CD4-positive, alpha-beta T cell (primary cell): ENCODE results near the gene GHRHR. TPM values are rescaled to one million over a fixed set of nuclear protein-coding genes. Genes with fewer than 3 reads are reported as not detected.

ENCODE experiments used
- ATAC-seq: fragments of 200-7000 bp; cut with Tn5 transposase; one replicate; pipeline ENCODE4 v1.10.0; 2022; ENCODE audit warnings: mild to moderate bottlenecking; ENCODE audit not compliant: poor library complexity
- CTCF ChIA-PET: fragments of 350-600 bp; sonication (Branson Sonifier 250); formaldehyde crosslinking; loops from one replicate; lab custom pipeline; 2021; ENCODE audit warnings: antibody characterized with exemption, inconsistent platforms; lab: Charles Lee
- POLR2A ChIA-PET: fragments of 350-600 bp; sonication (Branson Sonifier 250); formaldehyde crosslinking; loops from one replicate; lab custom pipeline; 2021; ENCODE audit warnings: antibody characterized with exemption, inconsistent platforms; lab: Charles Lee
- DNase-seq, 14 experiments: peaks; one replicate each; pipeline ENCODE4 v3.0.0-alpha.2; 2013 to 2020; ENCODE audit warnings: mixed read lengths in 2 of 14
- H3K27ac ChIP-seq, 2 donors: one replicate each; pipeline versions ENCODE4 v1.5.1 to v1.7.0; 2013; ENCODE audit warnings: low read length in 2 of 2, low read depth in 1 of 2, mild to moderate bottlenecking in 1 of 2
- H3K27me3 ChIP-seq, 2 experiments: 1 replicate in 1 of 2; 2 replicates in 1 of 2; pipeline versions ENCODE4 v1.6.1 to v1.7.0; 2013; ENCODE audit warnings: low read length in 2 of 2, control low read depth in 1 of 2, mild to moderate bottlenecking in 1 of 2, moderate library complexity in 1 of 2; ENCODE audit not compliant: insufficient read depth in 2 of 2, control insufficient read depth in 1 of 2
- H3K36me3 ChIP-seq: one replicate; pipeline ENCODE4 v1.6.1; 2013; ENCODE audit warnings: low read length, control low read depth; ENCODE audit not compliant: insufficient read depth
- H3K4me1 ChIP-seq: one replicate; pipeline ENCODE4 v1.6.1; 2013; ENCODE audit warnings: low read length, control low read depth; ENCODE audit not compliant: insufficient read depth
- H3K4me3 ChIP-seq: one replicate; pipeline ENCODE4 v1.5.1; 2013; ENCODE audit warnings: mild to moderate bottlenecking, low read length, moderate library complexity
- H3K9me3 ChIP-seq, 2 experiments: 1 replicate in 1 of 2; 2 replicates in 1 of 2; pipeline versions ENCODE4 v1.6.1 to v1.7.0; 2013; ENCODE audit warnings: low read length in 2 of 2, mild to moderate bottlenecking in 2 of 2, control low read depth in 1 of 2, moderate library complexity in 1 of 2; ENCODE audit not compliant: control insufficient read depth in 1 of 2, insufficient read depth in 1 of 2
- H3K27ac Mint-ChIP-seq: one replicate; pipeline ENCODE4 v1.8.0; 2020; ENCODE audit warnings: mixed read lengths
- H3K27me3 Mint-ChIP-seq: one replicate; pipeline ENCODE4 v1.8.0; 2021; ENCODE audit warnings: mixed read lengths
- H3K36me3 Mint-ChIP-seq: one replicate; pipeline ENCODE4 v1.8.0; 2021; ENCODE audit warnings: low read depth, mixed read lengths
- H3K4me1 Mint-ChIP-seq: one replicate; pipeline ENCODE4 v1.8.0; 2021; ENCODE audit warnings: low read depth, mixed read lengths
- H3K4me3 Mint-ChIP-seq: one replicate; pipeline ENCODE4 v1.8.0; 2020; ENCODE audit warnings: mild to moderate bottlenecking, mixed read lengths
- H3K9me3 Mint-ChIP-seq: one replicate; pipeline ENCODE4 v1.8.0; 2020; ENCODE audit warnings: mixed read lengths
- intact Hi-C, 2 experiments: fragments of 100-400 bp; cut with DNase I in 1 of 2; cut with micrococcal nuclease in 1 of 2; formaldehyde crosslinking; loops; one replicate each; pipeline versions ENCODE4 v1.15.1 to v1.9.0; 2023 to 2025; cut with DNase I, micrococcal nuclease
- total RNA-seq, 174 experiments: library from RNA in 2 of 174; stranded (reverse) in 2 of 174; gene quantifications; one replicate each; pipeline ENCODE4 v1.2.3 and lab custom pipeline; 2021 to 2026
- TF ChIP-seq, protein P1 (sequence below): fragments of 200-600 bp; IDR thresholded peaks from one replicate; pipeline ENCODE4 v1.8.0; 2022; ENCODE audit warnings: antibody characterized with exemption, mild to moderate bottlenecking

GHRHR gene
- total RNA-seq, 2 experiments from 2014 or later: not detected

DNA sequence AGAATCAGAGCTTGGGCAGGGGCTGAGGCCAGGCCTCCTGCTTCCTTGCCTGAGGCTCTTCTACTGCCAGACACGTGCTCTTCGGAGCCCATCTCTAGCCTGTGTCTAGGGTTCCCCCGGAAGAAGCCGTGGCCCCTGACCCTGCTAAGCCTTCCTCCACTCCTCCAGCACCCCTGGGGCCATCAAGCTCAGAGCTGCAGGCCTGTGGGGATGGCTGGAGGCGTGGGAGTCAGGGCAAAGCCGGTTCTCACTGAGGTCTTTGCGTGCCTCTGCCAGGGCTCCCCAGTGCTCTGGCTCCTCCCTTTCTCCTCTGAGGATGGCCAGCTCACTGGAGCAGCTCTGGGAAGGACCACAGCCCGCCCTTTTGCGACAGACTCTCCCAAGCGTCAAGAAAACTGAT is 34.4 kb downstream of the GHRHR start:
- intact Hi-C loops: no loop called here
- Mint-ChIP-seq H3K27ac (no peak overlapping the region), H3K27me3 (no peaks in the 10 kb centered on the region), H3K9me3 (no peaks in the 10 kb centered on the region), H3K36me3 (no peaks in the 10 kb centered on the region), H3K4me1 (no peaks in the 10 kb centered on the region), H3K4me3 (no peak overlapping the region)
- Histone ChIP-seq H3K9me3 (peaks cover 0 to 15% of the 10 kb centered on the region in 2 experiments), H3K27me3 (no peaks in the 10 kb centered on the region), H3K4me3 (no peak overlapping the region), H3K4me1 (no peaks in the 10 kb centered on the region), H3K27ac (no peak overlapping the region), H3K36me3 (no peaks in the 10 kb centered on the region)
- ATAC-seq (no peak), DNase-seq (no peak)
- POLR2A ChIA-PET: no interaction called here
- TF ChIP-seq, protein P1, sequence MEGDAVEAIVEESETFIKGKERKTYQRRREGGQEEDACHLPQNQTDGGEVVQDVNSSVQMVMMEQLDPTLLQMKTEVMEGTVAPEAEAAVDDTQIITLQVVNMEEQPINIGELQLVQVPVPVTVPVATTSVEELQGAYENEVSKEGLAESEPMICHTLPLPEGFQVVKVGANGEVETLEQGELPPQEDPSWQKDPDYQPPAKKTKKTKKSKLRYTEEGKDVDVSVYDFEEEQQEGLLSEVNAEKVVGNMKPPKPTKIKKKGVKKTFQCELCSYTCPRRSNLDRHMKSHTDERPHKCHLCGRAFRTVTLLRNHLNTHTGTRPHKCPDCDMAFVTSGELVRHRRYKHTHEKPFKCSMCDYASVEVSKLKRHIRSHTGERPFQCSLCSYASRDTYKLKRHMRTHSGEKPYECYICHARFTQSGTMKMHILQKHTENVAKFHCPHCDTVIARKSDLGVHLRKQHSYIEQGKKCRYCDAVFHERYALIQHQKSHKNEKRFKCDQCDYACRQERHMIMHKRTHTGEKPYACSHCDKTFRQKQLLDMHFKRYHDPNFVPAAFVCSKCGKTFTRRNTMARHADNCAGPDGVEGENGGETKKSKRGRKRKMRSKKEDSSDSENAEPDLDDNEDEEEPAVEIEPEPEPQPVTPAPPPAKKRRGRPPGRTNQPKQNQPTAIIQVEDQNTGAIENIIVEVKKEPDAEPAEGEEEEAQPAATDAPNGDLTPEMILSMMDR: no peak
- CTCF ChIA-PET: interaction anchor here (1.4 kb wide), 1 partner anchor 15 kb away, joined by 6 read pairs; no protein-coding TSS in a partner anchor

DNA sequence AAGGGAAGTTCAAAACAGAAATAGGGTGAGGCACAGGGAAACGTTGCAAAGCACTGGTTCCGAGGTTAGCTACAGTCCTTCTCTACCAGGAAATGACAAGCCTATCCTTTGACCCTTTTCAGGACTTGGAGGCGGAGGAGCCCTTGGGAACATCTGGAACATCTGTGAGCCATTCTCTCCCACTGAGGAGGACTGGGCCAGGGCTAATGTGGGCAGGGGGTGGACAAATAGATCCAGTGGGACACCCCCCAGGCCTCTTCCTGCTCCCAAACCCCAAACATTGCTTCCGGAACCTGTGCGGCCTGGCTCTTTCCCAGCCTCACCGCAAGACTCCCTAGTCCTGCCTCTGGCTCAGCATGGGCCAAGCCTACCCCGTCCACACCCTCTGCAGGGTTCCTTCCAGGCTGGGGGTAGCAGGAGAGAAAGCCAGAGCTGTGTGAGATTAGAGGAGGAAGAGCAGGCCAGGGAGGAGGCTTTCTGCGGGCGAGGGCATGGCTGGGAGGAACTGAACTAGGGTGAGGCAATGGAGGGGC is 36.5 kb downstream of the GHRHR start:
- H3K4me1 Mint-ChIP-seq: no peaks in the 10 kb centered on the region
- intact Hi-C loops: no loop called here
- no peaks in the 10 kb centered on the region for H3K4me1 ChIP-seq
- ATAC-seq (no peak), DNase-seq (no peak)
- ChIA-PET POLR2A (no interaction called here), CTCF (no interaction called here)
- peaks cover 0 to under 1% of the 10 kb centered on the region in 2 experiments for H3K9me3 ChIP-seq
- no peak overlapping the region for H3K4me3 ChIP-seq
- TF ChIP-seq, protein P1: no peak
- H3K27me3 Mint-ChIP-seq: no peaks in the 10 kb centered on the region
- no peak overlapping the region for H3K27ac Mint-ChIP-seq
- H3K36me3 ChIP-seq: no peaks in the 10 kb centered on the region
- H3K4me3 Mint-ChIP-seq: no peak overlapping the region
- no peaks in the 10 kb centered on the region for H3K9me3 Mint-ChIP-seq
- no peaks in the 10 kb centered on the region for H3K36me3 Mint-ChIP-seq
- no peaks in the 10 kb centered on the region for H3K27me3 ChIP-seq
- no peak overlapping the region for H3K27ac ChIP-seq

DNA sequence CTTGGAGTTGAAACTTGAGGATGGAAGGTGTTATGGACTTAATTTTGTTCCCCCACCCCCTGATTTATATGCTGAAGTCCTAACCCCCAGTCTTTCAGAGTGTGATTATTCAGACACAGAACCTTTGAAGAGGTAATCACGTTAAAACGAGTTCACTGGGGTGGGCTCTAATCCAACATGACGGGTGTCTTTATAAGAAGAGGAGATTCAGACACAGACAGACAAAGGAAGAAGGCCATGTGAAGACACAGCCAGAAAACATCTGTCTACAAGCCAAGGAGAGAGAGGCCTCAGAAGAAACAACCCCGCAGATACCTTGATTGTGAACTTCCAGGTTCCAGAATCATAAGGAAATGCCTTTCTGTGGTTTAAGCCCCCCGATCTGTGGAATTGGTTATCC is 37.0 kb downstream of the GHRHR start:
- Mint-ChIP-seq H3K27me3 (no peaks in the 10 kb centered on the region), H3K4me1 (no peaks in the 10 kb centered on the region), H3K4me3 (no peak overlapping the region), H3K36me3 (no peaks in the 10 kb centered on the region), H3K27ac (no peak overlapping the region), H3K9me3 (no peaks in the 10 kb centered on the region)
- CTCF ChIA-PET: no interaction called here
- no peaks in the 10 kb centered on the region for H3K36me3 ChIP-seq
- no peaks in the 10 kb centered on the region for H3K27me3 ChIP-seq
- no peak overlapping the region for H3K4me3 ChIP-seq
- intact Hi-C loops: no loop called here
- H3K9me3 ChIP-seq: no peaks in the 10 kb centered on the region
- no peak overlapping the region for H3K27ac ChIP-seq
- ATAC-seq (no peak), DNase-seq (no peak)
- H3K4me1 ChIP-seq: no peaks in the 10 kb centered on the region
- TF ChIP-seq, protein P1: no peak
- POLR2A ChIA-PET: no interaction called here
